Activated naive CD8-positive, alpha-beta T cell treated with anti-CD3 and anti-CD28 coated beads, Interleukin-2, amount 10 ng/mL, durations not matched to agents 7 days and 5 days (primary cell): ENCODE measurements around the gene IL3RA. TPM values are rescaled to one million over a fixed set of nuclear protein-coding genes. Genes with fewer than 3 reads are reported as not detected.
A peak's percentile ranks its signal among the peaks of the same experiment; 100 is the strongest.

Source experiments
- ATAC-seq: fragments of 150-1000 bp; cut with Tn5 transposase; one replicate; pipeline ENCODE4 v1.10.0; 2021; ENCODE audit warnings: low read depth, moderate library complexity
- POLR2A ChIA-PET: fragments of 350-600 bp; sonication (Branson Sonifier 250); formaldehyde crosslinking; loops from one replicate; lab custom pipeline; 2021; ENCODE audit warnings: antibody characterized with exemption; lab: Charles Lee
- DNase-seq: peaks from one replicate; pipeline ENCODE4 v3.0.0; 2021
- H3K27ac Mint-ChIP-seq: one replicate; pipeline ENCODE4 v1.8.0; 2022; ENCODE audit warnings: mild to moderate bottlenecking, mixed read lengths
- H3K27me3 Mint-ChIP-seq: one replicate; pipeline ENCODE4 v1.8.0; 2022; ENCODE audit warnings: mild to moderate bottlenecking, moderate library complexity, mixed read lengths
- H3K36me3 Mint-ChIP-seq: one replicate; pipeline ENCODE4 v1.8.0; 2021; ENCODE audit warnings: mild to moderate bottlenecking, mixed read lengths
- H3K4me1 Mint-ChIP-seq: one replicate; pipeline ENCODE4 v1.8.0; 2021; ENCODE audit warnings: mixed read lengths
- H3K4me3 Mint-ChIP-seq: one replicate; pipeline ENCODE4 v1.8.0; 2022; ENCODE audit warnings: mild to moderate bottlenecking, moderate library complexity, mixed read lengths
- H3K9me3 Mint-ChIP-seq: one replicate; pipeline ENCODE4 v1.8.0; 2021; ENCODE audit warnings: mixed read lengths
- total RNA-seq, 2 experiments: library from RNA; stranded (reverse); gene quantifications; one replicate each; pipeline ENCODE4 v1.2.3, GENCODE V29; 2021

The IL3RA gene
- total RNA-seq, 2 experiments from 2014 or later, result 0.17 to 0.77 TPM

GRCh38 chrX:1391707-1392375, 55.3 kb downstream of the IL3RA start, which contains the start of gene SLC25A6:
Gene SLC25A6 (minus strand): TSS chrX:1392113. CDS start chrX:1392009, 104 bp downstream.
- peaks cover 30% of the 10 kb centered on the region for H3K36me3 Mint-ChIP-seq
- ATAC-seq, result peak; percentile 95
- no peaks in the 10 kb centered on the region for H3K27me3 Mint-ChIP-seq
- H3K4me3 Mint-ChIP-seq, result peak within 1 kb of the TSS; percentile 94
- peaks cover 32% of the 10 kb centered on the region for H3K4me1 Mint-ChIP-seq
- no peaks in the 10 kb centered on the region for H3K9me3 Mint-ChIP-seq
- peak within 1 kb of the TSS; percentile 95 for H3K27ac Mint-ChIP-seq
- POLR2A ChIA-PET, result no interaction called here
- DNase-seq, result peak; percentile 100

GRCh38 chrX:1392376-1393068, 55.9 kb downstream of the IL3RA start:
- Mint-ChIP-seq H3K9me3 (no peaks in the 10 kb centered on the region), H3K27me3 (no peaks in the 10 kb centered on the region), H3K4me1 (peaks cover 32% of the 10 kb centered on the region), H3K36me3 (peaks cover 30% of the 10 kb centered on the region), H3K27ac (peak overlapping the region; percentile 95), H3K4me3 (peak overlapping the region; percentile 94)
- DNase-seq (no peak), ATAC-seq (peak; percentile 27)
- POLR2A ChIA-PET, result no interaction called here

GRCh38 chrX:1393871-1394615, 57.5 kb downstream of the IL3RA start:
- ATAC-seq, result no peak
- DNase-seq, result peak; percentile 13
- H3K4me3 Mint-ChIP-seq, result peak overlapping the region; percentile 94
- H3K36me3 Mint-ChIP-seq, result peaks cover 16% of the 10 kb centered on the region
- peaks cover 24% of the 10 kb centered on the region for H3K4me1 Mint-ChIP-seq
- POLR2A ChIA-PET, result no interaction called here
- no peaks in the 10 kb centered on the region for H3K27me3 Mint-ChIP-seq
- no peaks in the 10 kb centered on the region for H3K9me3 Mint-ChIP-seq
- peak overlapping the region; percentile 92 for H3K27ac Mint-ChIP-seq

GRCh38 chrX:1394731-1395501, 58.3 kb downstream of the IL3RA start:
- Mint-ChIP-seq H3K9me3 (no peaks in the 10 kb centered on the region), H3K4me3 (peak overlapping the region; percentile 94), H3K27me3 (no peaks in the 10 kb centered on the region), H3K36me3 (peaks cover 14% of the 10 kb centered on the region), H3K27ac (peak overlapping the region; percentile 92), H3K4me1 (peaks cover 24% of the 10 kb centered on the region)
- DNase-seq (peak; percentile 28), ATAC-seq (no peak)
- POLR2A ChIA-PET, result no interaction called here

- POLR2A ChIA-PET, result no interaction called here
- H3K27ac Mint-ChIP-seq, result peak overlapping the region; percentile 2
- peaks cover 24% of the 10 kb centered on the region for H3K4me1 Mint-ChIP-seq
- no peaks in the 10 kb centered on the region for H3K9me3 Mint-ChIP-seq
- H3K36me3 Mint-ChIP-seq, result peaks cover 14% of the 10 kb centered on the region
- H3K27me3 Mint-ChIP-seq, result no peaks in the 10 kb centered on the region
- DNase-seq (no peak), ATAC-seq (no peak)
- H3K4me3 Mint-ChIP-seq, result no peak overlapping the region
Measured at GRCh38 chrX:1395646-1396216, 59.1 kb downstream of the IL3RA start.

- DNase-seq, result peak; percentile 22
- Mint-ChIP-seq H3K36me3 (peaks cover 18% of the 10 kb centered on the region), H3K27me3 (no peaks in the 10 kb centered on the region), H3K9me3 (no peaks in the 10 kb centered on the region), H3K4me3 (no peak overlapping the region), H3K4me1 (peaks cover 20% of the 10 kb centered on the region), H3K27ac (no peak overlapping the region)
- no peak for ATAC-seq
- POLR2A ChIA-PET, result no interaction called here
Measured at GRCh38 chrX:1397001-1397400, 60.4 kb downstream of the IL3RA start.

GRCh38 chrX:1397441-1398270, 61.1 kb downstream of the IL3RA start:
- Mint-ChIP-seq H3K4me3 (no peak overlapping the region), H3K9me3 (no peaks in the 10 kb centered on the region), H3K36me3 (peaks cover 18% of the 10 kb centered on the region), H3K4me1 (peaks cover 20% of the 10 kb centered on the region), H3K27ac (no peak overlapping the region), H3K27me3 (no peaks in the 10 kb centered on the region)
- DNase-seq, result peak; percentile 19
- no peak for ATAC-seq
- POLR2A ChIA-PET, result no interaction called here

GRCh38 chrX:1398431-1399340, 62.1 kb downstream of the IL3RA start:
- peak; percentile 24 for DNase-seq
- H3K27me3 Mint-ChIP-seq, result no peaks in the 10 kb centered on the region

GRCh38 chrX:1400049-1400448, 63.5 kb downstream of the IL3RA start:
- DNase-seq, result peak; percentile 17
- Mint-ChIP-seq H3K36me3 (peaks cover 13% of the 10 kb centered on the region), H3K9me3 (no peaks in the 10 kb centered on the region), H3K27ac (no peak overlapping the region), H3K4me3 (no peak overlapping the region), H3K4me1 (peaks cover 9% of the 10 kb centered on the region), H3K27me3 (no peaks in the 10 kb centered on the region)
- POLR2A ChIA-PET, result no interaction called here
- no peak for ATAC-seq

More at GRCh38 chrX:1398431-1399340, 62.1 kb downstream of the IL3RA start:
- peak overlapping the region; percentile 56 for H3K27ac Mint-ChIP-seq
- H3K36me3 Mint-ChIP-seq, result peaks cover 16% of the 10 kb centered on the region
- H3K4me3 Mint-ChIP-seq, result no peak overlapping the region
- POLR2A ChIA-PET, result no interaction called here
- H3K9me3 Mint-ChIP-seq, result no peaks in the 10 kb centered on the region
- peaks cover 15% of the 10 kb centered on the region for H3K4me1 Mint-ChIP-seq
- no peak for ATAC-seq

GRCh38 chrX:1400742-1401471, 64.3 kb downstream of the IL3RA start:
- H3K36me3 Mint-ChIP-seq, result peaks cover 6% of the 10 kb centered on the region
- no peak overlapping the region for H3K27ac Mint-ChIP-seq
- H3K4me1 Mint-ChIP-seq, result peaks cover 2% of the 10 kb centered on the region
- no peaks in the 10 kb centered on the region for H3K27me3 Mint-ChIP-seq
- no peaks in the 10 kb centered on the region for H3K9me3 Mint-ChIP-seq
- no peak for ATAC-seq
- POLR2A ChIA-PET, result no interaction called here
- H3K4me3 Mint-ChIP-seq, result no peak overlapping the region
- DNase-seq, result peak; percentile 21
